Upper lobe of right lung (tissue), 1 donor: ENCODE measurements around the gene KCNQ5. TPM values are rescaled to one million over a fixed set of nuclear protein-coding genes. Genes with fewer than 3 reads are reported as not detected.

Experiments used
- ATAC-seq: fragments of 200-7000 bp; cut with Tn5 transposase; one replicate; pipeline ENCODE4 v1.9.1; 2020; ENCODE audit warnings: mild to moderate bottlenecking, moderate library complexity
- DNase-seq: peaks from one replicate; pipeline ENCODE4 v3.0.0-alpha.2; 2020
- H3K27ac ChIP-seq: fragments of 200-600 bp; one replicate; pipeline ENCODE4 v1.8.0; 2022
- H3K27me3 ChIP-seq: fragments of 200-600 bp; one replicate; pipeline ENCODE4 v1.8.0; 2022; ENCODE audit warnings: mild to moderate bottlenecking
- H3K36me3 ChIP-seq: fragments of 200-600 bp; one replicate; pipeline ENCODE4 v1.8.0; 2022
- H3K4me1 ChIP-seq: fragments of 200-600 bp; one replicate; pipeline ENCODE4 v1.8.0; 2022
- H3K4me3 ChIP-seq: fragments of 200-600 bp; one replicate; pipeline ENCODE4 v1.8.0; 2022; ENCODE audit warnings: mild to moderate bottlenecking
- H3K9me3 ChIP-seq: fragments of 200-600 bp; one replicate; pipeline ENCODE4 v1.8.0; 2022
- CTCF ChIP-seq: fragments of 200-600 bp; IDR thresholded peaks from one replicate; pipeline ENCODE4 v1.8.0; 2022; ENCODE audit warnings: antibody characterized with exemption
- intact Hi-C: fragments of 100-400 bp; cut with DNase I; formaldehyde crosslinking; loops from one replicate; pipeline ENCODE4 v1.11.0; 2022
- total RNA-seq: library from RNA; stranded (reverse); fragmentation: NEBNext Ultra II Directional; extraction: Animal tissue kit (Norgen Biotek cat#: 25700); gene quantifications from one replicate; pipeline ENCODE4 v1.2.1, GENCODE V29; 2021
- donor health status: DM: no; HTN: yes; CAD: no; lungs with severe emphysema.

KCNQ5 gene
- total RNA-seq, 1 donor from 2014 or later, result 1.3 TPM

DNA sequence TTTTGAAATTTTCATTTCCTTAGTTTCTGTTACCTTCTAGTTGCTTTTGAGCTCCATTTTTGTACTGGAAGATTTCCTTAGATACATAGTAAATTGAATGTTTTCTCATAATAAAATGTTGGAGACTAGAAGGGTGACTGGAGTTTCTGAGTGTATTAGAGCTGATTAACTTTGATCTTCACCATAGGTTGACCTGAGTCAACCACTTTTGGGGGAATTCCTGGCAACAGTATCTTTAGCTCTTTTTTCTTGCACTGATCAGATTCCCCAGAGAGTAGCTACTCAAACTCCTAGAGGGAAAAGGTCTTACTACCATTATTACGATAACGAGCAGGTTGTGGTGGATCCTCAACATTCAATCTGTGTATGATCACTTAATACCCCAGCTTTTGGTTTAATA, 530.7 kb downstream of the KCNQ5 start:
- ATAC-seq, result no peak
- H3K4me1 ChIP-seq, result no peaks in the 10 kb centered on the region
- intact Hi-C loops, result no loop called here
- no peak overlapping the region for H3K4me3 ChIP-seq
- H3K9me3 ChIP-seq, result no peaks in the 10 kb centered on the region
- no peak overlapping the region for H3K27ac ChIP-seq
- no peak for DNase-seq
- H3K27me3 ChIP-seq, result no peaks in the 10 kb centered on the region
- H3K36me3 ChIP-seq, result no peaks in the 10 kb centered on the region
- no peak for TF ChIP-seq CTCF

DNA sequence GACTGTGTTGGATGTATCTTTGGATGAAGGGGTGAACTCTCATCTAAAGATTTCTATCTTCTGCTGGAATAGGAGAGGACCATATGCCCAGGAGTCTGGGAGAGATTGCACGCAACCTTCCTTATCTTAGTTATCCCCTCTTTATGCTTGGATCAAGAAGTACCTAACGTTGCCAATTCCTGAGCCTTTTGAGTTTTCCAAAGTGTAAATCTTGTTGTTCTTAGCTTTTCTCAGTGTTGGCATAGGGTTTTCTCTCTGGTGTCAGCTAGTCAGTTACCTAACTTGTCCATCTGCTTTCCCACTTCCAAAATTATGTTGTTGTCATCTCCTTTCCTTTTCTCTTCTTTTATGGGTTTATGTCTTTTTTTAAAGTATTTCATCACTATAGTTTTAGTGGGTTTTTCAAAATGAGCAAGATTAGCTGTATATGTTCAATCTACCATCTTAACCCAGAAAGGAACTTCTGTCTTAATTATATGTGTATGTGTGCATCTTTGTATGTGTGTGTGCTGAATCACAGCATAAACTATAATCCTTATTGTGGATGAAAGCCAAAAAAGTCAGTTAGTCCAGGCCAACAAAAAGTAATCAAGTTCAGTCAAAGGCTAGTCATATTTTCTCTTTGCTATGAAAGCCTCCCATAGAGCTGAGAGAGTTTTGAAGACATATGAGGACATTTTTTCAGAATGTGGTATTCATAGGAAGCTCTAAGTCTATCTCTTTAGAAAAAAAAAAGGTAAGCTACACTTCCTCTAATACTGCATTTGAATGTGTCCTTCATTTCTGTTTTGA, 531.3 kb downstream of the KCNQ5 start:
- no peak for TF ChIP-seq CTCF
- Histone ChIP-seq H3K4me3 (no peak overlapping the region), H3K27me3 (no peaks in the 10 kb centered on the region), H3K27ac (no peak overlapping the region), H3K36me3 (no peaks in the 10 kb centered on the region), H3K9me3 (no peaks in the 10 kb centered on the region), H3K4me1 (no peaks in the 10 kb centered on the region)
- ATAC-seq, result no peak
- intact Hi-C loops, result no loop called here
- DNase-seq, result no peak

- ATAC-seq (no peak), DNase-seq (no peak)
- intact Hi-C loops, result no loop called here
- no peaks in the 10 kb centered on the region for H3K27me3 ChIP-seq
- H3K4me1 ChIP-seq, result no peaks in the 10 kb centered on the region
- no peaks in the 10 kb centered on the region for H3K9me3 ChIP-seq
- H3K36me3 ChIP-seq, result no peaks in the 10 kb centered on the region
- H3K4me3 ChIP-seq, result no peak overlapping the region
- TF ChIP-seq CTCF, result no peak
- H3K27ac ChIP-seq, result no peak overlapping the region
Measured at GRCh38 chr6:73156793-73157767, 535.2 kb downstream of the KCNQ5 start.

DNA sequence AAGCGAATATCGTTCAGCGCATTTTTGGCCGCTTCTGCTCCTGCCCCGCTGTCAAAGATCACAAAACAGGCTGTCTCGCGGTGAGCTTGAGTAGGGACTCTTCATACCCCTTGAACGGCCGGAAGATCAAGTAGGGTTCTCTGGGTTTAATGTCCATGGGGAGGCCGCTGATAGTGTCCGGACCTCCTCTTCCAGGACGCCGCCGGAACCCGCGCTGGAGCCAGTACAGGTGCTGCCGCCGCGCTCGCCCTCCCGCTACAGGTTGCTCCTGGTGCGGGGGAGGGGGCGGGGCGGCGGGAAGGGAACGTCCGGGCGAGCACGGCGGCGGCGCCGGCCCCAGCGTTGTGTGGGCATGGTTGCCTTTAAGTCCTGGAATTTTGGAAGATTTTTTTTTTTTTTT, 536.0 kb downstream of the KCNQ5 start:
- intact Hi-C loops, result no loop called here
- Histone ChIP-seq H3K27me3 (no peaks in the 10 kb centered on the region), H3K4me3 (no peak overlapping the region), H3K36me3 (no peaks in the 10 kb centered on the region), H3K27ac (no peak overlapping the region), H3K9me3 (no peaks in the 10 kb centered on the region), H3K4me1 (no peaks in the 10 kb centered on the region)
- TF ChIP-seq CTCF, result no peak
- ATAC-seq (no peak), DNase-seq (no peak)

- intact Hi-C loops, result no loop called here
- no peaks in the 10 kb centered on the region for H3K9me3 ChIP-seq
- no peak overlapping the region for H3K27ac ChIP-seq
- H3K36me3 ChIP-seq, result no peaks in the 10 kb centered on the region
- DNase-seq (no peak), ATAC-seq (no peak)
- no peaks in the 10 kb centered on the region for H3K27me3 ChIP-seq
- no peak for TF ChIP-seq CTCF
- no peak overlapping the region for H3K4me3 ChIP-seq
- H3K4me1 ChIP-seq, result no peaks in the 10 kb centered on the region
Measured at GRCh38 chr6:73169111-73169510, 547.2 kb downstream of the KCNQ5 start.
